C1 segment of cervical spinal cord (tissue), 14 donors: Measurements from ENCODE around the gene TNXB.
"Not testable (repeated sequence)": the region's sequence is repeated elsewhere in the genome, so short reads cannot be mapped to it uniquely, and the experiment has no call there.

Experiments
- DNase-seq, 14 donors: peaks; one replicate each; lab custom pipeline; 2025; lab: John Stamatoyannopoulos, UW

The TNXB gene

DNA sequence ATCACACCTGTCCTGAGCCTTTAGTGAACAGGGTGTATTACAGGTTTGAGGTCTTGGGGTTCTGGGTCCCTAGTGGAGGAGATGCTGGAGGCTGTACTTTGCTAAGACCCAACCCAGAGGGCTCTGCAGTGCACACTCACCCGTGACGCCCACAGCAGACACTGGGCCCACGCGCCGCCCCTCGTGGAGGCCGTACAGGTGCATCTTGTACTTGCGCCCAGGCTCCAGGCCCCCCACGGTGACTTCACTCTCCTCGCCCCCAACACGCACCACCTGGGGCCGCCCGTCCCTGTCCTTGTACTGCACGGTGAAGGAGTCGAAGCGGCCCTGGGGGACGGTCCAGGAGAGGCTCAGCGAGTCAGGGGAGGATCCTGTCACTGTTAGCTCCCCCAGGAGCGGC lies 41.6 kb downstream of the TNXB start:
- not testable (repeated sequence) for DNase-seq

DNA sequence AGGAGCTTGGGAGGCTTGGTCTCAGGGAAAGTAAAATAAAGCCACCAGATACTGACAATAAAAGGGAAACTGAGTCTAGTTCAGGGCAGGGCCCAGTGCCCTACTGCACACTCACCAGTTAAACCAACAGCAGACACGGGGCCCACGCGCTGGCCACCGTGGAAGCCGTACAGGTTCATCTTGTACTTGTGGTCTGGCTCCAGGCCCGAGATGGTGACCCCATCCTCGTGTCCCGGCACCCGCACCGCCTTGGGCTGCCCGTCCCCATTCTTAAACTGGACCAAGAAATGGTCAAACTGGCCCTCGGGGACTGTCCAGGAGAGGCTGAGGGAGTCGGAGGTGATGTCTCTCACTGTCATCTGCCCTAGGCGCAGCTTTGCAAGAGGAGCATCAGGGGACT lies 44.4 kb downstream of the TNXB start:
- DNase-seq = no peak

DNA sequence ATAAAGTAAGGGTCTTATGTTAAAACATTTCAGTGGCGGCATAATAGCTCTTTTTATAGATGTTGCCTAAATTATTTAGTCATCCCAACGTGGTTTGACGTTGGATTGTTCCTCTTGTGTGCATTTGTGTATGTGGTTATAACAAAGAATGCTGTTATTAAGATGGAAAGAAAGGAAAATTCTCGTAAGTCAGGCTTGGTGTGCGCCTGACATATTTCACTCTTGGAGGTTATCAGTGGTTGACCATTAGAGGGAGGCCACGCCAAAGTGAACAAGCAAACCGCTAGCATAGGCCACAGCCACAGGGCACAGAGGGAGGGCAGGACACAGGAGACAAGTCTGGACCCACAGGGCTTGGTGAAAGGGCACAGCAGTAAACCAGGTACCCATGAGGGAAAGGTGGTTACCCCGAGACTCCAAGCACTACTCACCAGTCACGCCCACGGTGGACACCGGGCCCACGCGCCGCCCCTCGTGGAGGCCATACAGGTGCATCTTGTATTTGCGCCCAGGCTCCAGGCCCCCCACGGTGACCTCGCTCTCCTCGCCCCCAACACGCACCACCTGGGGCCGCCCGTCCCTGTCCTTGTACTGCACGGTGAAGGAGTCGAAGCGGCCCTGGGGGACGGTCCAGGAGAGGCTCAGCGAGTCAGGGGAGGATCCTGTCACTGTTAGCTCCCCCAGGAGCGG lies 48.0 kb downstream of the TNXB start:
- DNase-seq = no peak

DNA sequence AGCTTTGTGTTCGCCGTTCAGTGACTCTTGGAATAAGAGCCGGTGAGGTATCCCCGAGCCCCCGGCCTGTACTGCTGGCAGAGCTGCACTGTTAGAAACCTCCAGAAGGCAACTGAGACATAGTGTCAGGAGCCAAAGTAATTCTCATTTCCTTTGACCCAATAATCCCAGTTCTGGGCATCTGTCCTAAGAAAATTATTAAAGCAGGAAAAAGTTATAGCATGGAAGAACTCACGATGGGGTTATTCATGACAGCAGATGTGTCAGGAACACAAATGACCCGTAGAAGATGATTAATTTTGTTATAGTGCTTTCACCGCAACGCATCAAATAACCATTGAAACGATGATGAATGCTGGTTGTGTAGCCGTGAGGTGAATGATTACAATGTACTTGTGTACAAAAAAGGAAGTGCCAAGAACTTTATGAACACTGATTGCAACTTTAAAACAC lies 50.6 kb downstream of the TNXB start:
- no peak for DNase-seq

DNA sequence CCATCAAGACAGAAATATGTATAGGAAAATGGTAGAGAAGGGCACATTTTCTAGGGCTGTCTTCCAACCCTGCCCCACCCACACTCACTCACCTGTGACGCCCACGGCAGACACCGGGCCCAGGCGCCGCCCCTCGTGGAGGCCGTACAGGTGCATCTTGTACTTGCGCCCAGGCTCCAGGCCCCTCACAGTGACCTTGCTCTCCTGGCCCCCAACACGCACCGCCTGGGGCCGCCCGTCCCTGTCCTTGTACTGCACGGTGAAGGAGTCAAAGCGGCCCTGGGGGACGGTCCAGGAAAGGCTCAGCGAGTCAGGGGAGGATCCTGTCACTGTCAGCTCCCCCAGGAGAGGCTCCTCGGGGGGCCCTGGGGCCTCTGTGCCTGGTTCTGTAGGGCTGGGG lies 51.2 kb downstream of the TNXB start:
- no peak for DNase-seq

DNA sequence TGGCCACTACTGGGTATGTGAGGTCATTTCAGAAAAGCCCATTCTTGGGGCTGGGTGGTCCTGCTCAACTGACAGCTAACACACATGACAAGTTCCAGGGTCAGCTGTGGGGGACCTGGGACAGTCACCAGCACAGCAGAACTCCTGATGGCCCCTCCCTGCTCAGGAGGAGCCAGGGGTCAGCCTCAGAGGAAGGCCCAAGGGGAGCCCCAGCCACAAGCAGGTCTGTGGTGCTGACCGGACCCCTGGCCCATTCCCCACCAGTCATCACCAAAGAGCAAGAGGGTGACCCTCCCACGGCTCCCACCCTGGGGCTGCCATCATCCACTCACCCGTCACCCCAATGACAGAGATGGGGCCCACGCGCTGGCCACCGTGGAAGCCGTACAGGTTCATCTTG lies 52.9 kb downstream of the TNXB start:
- DNase-seq = no peak

DNA sequence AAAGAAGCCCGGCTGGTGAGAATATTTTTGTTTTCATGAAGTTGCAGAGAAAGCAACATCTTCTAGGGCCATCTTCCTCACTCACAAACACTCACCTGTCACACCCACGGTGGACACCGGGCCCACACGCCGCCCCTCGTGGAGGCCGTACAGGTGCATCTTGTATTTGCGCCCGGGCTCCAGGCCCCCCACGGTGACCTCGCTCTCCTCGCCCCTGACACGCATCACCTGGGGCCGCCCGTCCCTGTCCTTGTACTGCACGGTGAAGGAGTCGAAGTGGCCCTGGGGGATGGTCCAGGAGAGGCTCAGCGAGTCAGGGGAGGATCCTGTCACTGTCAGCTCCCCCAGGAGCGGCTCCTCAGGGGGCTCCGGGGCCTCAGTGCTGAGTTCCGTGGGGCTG lies 53.4 kb downstream of the TNXB start:
- not testable (repeated sequence) for DNase-seq

DNA sequence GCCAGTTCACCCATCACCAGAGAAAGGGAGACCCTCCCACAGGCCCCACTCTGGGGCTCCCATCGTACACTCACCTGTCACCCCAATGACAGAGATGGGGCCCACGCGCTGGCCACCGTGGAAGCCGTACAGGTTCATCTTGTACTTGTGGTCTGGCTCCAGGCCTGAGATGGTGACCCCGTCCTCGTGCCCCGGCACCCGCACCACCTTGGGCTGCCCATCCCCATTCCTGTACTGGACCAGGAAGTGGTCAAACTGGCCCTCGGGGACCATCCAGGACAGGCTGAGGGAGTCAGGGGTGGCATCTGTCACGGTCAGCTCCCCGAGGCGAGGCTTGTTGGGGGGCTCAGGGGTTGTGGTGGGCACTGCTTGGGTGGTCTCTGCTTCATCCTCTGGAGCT lies 55.8 kb downstream of the TNXB start:
- DNase-seq = not testable (repeated sequence)

DNA sequence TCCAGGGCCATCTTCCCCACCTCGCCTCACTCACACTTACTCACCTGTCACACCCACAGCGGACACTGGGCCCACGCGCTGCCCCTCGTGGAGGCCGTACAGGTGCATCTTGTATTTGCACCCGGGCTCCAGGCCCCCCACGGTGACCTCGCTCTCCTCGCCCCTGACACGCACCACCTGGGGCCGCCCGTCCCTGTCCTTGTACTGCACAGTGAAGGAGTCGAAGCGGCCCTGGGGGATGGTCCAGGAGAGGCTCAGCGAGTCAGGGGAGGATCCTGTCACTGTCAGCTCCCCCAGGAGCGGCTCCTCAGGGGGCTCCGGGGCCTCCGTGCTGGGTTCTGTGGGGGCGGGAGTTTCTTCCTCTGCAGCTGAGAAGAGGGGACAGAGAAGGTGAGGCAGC lies 56.5 kb downstream of the TNXB start:
- DNase-seq = not testable (repeated sequence)

DNA sequence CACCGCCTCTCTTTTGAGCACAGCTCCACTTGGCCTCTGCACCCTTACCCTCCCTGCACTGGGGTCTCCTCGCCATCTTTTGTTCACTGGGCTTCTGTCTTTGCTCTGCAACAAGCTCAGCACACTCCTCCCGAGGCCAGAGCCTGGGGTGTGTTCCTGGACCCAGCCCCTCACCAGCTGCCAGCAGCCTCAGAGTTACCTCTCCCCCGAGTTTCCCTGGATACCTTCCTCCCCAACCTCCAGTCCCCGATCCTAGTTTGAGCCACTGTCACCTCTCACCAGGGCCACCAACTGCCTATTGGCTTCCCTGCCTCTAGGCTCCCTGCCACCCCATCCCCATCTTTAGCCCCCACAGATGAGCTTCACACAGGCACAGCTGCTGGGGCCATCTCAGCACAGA lies 58.6 kb downstream of the TNXB start:
- DNase-seq = no peak

DNA sequence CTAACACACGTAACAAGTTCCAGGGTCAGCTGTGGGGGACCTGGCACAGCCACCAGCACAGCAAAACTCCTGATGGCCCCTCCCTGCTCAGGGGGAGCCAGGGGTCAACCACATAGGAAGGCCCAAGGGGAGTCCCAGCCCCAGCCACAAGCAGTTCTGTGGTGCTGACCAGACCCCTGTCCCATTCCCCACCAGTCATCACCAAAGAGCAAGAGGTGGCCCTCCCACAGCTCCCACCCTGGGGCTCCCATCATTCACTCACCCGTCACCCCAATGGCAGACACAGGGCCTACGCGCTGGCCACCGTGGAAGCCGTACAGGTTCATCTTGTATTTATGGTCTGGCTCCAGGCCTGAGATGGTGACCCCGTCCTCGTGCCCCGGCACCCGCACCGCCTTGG lies 59.4 kb downstream of the TNXB start:
- not testable (repeated sequence) for DNase-seq

DNA sequence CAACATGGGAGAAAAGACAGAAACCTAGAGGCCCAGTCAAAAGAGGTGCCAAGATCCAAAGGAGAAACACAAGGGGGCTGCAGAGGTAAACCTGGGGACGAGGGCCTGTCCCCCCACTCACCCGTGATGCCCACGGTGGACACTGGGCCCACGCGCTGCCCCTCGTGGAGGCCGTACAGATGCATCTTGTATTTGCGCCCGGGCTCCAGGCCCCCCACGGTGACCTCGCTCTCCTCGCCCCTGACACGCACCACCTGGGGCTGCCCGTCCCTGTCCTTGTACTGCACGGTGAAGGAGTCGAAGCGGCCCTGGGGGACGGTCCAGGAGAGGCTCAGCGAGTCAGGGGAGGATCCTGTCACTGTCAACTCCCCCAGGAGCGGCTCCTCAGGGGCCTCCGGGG lies 60.0 kb downstream of the TNXB start:
- not testable (repeated sequence) for DNase-seq

DNA sequence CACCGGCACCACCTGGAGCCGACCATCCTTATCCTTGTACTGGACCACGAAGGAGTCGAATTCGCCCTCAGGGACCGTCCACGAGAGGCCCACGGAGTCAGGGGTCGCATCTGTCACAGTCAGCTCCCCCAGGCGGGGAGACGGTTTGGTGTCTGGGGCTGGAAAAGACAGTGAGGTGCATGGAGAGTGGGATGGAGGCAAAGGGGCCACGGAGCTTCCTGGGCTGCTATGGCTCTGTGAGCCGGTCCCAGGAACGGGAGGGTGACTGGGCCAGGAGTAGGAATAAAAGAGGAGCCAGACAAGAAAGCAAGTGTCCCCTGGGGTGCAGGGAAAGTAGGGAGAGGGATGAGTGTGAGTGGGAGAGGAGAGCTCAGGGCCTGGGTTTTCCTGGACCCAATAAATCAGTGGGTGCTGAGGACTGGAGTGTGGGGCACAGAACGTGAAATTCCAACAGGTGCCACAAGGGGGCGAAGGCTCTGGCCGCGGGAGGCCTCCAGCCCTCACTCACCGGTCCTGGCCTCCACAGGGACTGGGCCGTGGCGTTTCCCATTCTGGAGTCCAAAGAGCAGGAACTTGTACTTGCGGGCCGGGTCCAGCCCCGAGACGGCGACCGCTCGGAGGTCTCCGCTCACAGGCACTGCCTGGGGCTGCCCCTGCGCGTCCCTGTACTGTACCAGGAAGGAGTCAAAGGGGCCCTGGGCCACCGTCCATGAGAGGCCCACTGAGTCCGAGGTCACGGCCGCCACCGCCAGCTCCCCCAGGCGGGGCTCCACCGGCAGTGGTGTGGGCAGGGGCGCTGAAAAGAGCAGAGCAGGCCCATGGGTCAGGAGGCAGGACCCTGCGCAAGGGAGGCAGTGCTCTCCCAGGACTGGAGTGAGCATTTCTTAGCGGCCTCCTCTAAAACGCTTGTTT lies 61.0 kb downstream of the TNXB start:
- DNase-seq = peak in 9 of 14 donors; percentile 10 to 61 (median 29)

DNA sequence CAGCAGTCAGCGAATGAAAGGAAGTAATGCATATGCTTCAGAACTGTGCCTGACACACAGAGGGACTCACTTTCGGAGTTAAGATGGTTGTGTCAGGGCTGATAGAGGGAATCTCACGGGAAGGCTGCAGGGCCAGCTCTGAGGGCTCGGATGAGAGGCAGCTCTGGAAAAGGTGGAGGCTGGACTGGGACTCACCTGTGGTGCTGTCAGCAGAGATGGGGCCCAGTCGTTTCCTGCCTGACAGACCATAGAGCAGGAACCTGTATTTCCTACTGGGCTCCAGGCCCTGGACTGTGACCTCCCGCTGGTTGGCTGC lies 61.6 kb downstream of the TNXB start:
- DNase-seq = no peak

DNA sequence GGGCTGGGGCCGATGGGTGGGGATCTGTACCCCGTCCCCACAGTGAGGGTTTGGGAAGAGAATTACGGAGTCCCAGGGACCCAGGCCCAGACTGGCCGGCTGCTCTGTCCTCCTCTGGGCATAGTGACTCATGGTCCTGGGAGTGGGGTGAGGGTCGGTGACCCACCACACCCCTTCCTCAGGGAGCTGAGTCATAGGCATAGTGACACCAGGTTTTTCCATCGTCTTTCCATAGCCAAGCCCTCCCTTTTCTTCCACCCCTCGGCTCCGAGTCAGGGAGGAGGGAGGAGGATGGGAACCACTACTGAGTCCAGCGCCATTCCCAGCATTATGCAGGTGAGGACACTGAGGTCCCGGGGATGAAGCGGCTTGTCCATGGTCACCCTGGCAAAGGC lies 62.1 kb downstream of the TNXB start:
- peak in 3 of 14 donors; percentile 27 to 88 (median 59) for DNase-seq

DNA sequence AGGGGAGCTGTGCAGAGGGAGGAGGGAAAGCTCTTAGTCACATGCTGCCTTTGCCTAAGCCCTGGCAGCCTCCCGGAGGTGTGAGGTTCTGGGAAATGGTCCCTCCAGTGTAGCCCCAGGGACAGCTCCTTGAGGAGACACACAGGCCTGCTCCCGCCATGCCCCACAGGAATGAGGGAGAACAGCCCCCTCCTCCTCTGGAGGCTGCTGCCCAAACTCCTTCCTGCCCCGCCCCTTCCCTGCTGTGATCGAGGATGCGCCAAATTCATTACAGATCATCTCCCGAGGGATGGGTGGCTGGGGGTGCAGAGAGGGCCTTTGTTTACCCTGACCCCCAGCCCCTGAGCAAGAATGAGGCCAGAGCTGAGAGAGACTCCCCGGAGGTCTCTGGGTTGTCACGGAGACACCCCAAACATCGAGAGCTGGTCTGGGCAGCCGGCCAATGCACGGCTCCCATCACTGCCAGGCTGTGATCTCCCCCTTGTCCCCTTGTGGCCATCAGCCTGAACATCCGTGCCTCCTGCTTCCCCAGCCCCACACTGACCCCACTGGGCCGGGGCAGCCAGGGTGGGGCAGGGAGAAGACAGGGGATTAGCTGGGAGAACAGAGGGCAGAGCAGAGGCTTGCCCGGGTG lies 62.6 kb downstream of the TNXB start:
- DNase-seq = peak in 7 of 14 donors; percentile 7 to 88 (median 41)

DNA sequence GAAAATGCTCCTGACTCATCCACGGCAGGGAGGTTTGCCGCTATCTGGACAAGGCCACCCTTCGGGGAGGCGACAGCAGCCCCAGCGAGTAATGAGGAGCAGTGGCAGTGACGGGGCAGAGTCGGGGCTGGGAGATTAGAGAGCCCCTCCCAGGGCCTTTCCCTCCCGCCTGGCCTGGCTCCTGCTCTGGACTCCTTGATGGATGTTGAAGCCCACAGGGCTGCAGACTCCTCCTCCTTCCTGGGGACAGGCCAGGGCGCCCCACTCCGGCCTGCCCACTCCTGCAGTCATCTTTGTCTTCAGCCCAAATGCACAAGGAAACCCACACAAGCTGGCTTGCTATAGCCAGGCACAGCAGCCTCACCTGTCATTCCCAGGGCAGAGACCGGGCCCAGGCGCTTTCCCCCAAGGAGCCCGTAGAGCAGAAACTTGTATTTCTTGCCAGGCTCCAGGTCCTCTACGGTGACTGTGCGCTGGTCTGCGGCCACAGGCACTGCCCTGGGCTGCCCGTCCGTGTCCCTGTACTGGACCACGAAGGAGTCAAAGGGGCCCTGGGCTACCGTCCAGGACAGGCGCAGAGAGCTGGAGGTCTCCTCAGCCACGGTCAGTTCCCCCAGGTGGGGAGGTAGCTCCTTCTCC lies 63.2 kb downstream of the TNXB start:
- peak in 2 of 14 donors; percentile 37 to 69 for DNase-seq

DNA sequence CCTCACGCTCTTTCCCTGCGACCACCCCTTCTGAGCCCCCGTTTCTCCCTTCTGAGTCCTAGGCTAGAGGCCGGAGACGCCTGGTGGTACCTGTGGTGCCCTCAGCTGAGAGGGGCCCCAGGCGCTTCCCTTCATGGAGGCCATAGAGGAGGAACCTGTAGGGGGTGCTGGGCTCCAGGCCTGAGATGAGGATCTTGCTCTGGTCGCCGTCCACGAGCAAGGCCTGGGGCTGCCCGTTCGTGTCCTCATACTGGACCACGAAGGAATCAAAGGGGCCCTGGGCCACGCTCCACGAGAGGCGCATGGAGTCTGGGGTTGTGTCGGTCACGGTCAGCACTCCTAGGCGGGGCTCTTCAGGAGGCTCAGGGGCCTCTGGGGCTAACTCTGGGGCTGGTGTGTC lies 64.2 kb downstream of the TNXB start:
- DNase-seq = not testable (repeated sequence)

DNA sequence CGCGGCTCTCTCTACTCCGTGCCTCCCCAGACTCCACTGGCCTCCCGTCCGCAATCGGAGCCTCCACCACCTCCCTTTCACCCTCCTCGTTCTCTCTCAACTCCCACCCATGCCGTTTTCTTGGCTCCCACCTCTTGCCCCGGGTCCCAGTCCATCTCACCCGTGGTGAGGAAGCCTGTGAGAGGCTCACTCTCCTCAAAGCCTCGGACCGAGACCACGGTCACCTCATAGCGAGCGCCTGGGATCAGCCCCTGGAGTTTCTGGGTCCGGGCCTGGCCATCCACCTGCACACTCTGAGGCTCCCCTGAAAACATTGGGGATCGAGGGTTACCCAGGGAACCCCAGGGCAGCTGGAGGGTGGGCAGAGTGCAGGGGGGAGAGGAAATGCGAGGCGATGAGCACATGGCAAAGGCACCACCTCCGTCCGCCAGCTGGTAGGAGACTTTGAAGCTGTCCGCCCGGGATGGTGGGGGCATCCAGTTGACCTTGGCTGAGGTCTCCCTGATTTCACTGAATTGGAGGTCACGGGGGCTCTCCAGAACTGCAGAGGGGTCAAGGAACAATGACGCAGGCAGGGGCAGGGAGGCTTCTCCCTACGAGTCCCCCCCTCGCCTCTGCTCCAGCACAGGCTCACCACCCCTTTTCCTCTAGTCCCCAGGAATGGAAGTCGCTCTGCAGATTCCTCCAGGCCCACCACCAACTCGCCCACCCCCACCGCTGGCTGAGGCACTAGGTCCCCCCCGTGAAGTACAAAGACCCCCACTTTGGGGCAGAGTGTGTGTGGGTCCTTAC lies 65.4 kb downstream of the TNXB start:
- not testable (repeated sequence) for DNase-seq

DNA sequence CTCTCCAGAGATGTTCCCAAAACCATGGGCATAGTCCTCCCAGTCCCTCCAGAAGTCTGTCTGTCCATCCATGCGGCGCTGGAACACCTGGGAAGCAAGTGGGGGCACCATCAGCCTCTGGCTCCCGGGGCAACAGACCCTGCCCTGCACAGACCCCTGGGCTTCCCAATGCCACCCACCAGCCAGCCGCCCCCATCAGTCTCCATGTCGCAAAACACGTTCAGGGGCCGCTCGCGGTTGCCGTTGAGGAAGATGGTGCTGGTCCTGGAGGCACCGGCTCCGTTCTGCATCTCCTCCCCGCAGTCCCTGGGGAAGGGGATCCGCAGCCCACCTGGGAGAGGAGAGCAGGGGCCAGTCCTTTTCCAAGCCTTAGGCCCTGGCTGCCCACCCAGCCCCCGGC lies 66.9 kb downstream of the TNXB start:
- not testable (repeated sequence) for DNase-seq

DNA sequence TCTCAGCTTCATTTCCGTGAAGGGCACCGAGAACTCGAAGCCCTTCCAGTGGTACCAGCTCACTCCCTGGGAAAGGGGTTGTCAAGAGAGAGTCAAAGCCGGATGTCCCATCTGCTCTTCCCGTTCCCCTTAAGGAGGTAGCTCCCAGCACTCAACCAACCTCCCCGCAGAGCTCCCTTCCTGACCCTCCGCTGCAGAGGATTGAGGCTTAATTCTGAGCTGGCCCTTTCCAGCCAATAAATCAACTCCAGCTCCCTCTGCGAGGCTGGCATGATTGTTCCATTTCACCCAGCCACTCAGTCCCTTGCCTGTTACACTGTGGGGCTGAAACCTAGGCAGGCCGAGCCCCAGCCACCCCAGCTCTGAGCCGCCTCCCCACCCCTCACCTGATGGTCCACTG lies 67.8 kb downstream of the TNXB start:
- DNase-seq = not testable (repeated sequence)
